Measurements from ENCODE around the gene COMMD4. TPM values are rescaled to one million over a fixed set of nuclear protein-coding genes. Genes with fewer than 3 reads are reported as not detected.

Gene COMMD4
- total and polyA plus RNA-seq, 2 donors from 2014 or later: 67.6 to 162 TPM

DNA sequence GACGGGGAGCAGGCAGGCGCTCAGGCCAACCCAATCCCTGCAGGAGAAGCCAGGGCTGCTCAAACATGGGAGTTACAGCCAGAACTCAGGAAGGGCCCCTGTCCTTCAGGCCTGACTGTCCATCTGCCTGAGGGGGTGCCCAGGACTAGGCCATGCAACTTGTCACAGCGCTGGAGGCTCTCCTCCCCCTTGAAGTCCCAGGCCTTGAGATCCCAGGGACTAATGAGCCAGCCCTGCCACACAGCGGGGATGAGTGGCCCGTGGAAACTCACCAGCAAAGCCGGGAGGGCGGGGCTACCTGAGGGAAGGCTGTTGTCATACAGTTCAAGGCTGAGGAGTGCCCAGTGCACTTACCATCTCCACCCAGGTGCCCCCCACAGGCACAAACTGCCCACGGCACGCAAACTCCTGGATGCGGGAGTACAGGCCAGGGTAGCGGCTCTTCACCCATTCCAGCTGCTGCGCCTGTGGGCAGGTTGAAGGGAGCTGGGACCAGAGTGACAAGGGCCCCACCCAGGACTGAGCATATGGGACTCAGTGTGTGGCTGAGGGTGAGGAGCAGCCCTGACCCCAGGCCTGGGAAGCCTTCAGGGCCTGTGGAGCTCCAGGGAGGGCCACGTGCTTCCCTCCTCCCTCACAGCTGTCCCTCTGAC is 26.3 kb downstream of the COMMD4 start:
- no peak for TF ChIP-seq CTCF (IDR thresholded peaks at IDR 0.05; ENCODE audit: borderline replicate concordance, extremely low read depth, insufficient read depth)
- Histone ChIP-seq H3K27ac (ENCODE audit: low read depth in 2 of 2, low read length in 2 of 2) (no peak overlapping the region), H3K9ac (ENCODE audit: low read length in 3 of 3) (no peak overlapping the region), H3K4me1 (ENCODE audit: control insufficient read depth in 2 of 3, insufficient read depth in 2 of 3, low read depth in 1 of 3, low read length in 3 of 3) (peaks cover 0 to 2% (median 0%) of the 10 kb centered on the region in 3 donors), H3K27me3 (ENCODE audit: control insufficient read depth, insufficient read depth, low read length) (no peaks in the 10 kb centered on the region), H3K36me3 (ENCODE audit: control insufficient read depth in 2 of 3, insufficient read depth in 3 of 3, low read length in 3 of 3) (peaks cover 4 to 46% (median 35%) of the 10 kb centered on the region in 3 donors), H3K9me3 (ENCODE audit: control insufficient read depth in 2 of 3, insufficient read depth in 1 of 3, low read length in 3 of 3) (no peaks in the 10 kb centered on the region), H3K4me3 (ENCODE audit: low read length in 3 of 3) (no peak overlapping the region)
- peak in 1 of 5 donors; percentile 62 for DNase-seq
- no peak for FAIRE-seq
- intact Hi-C loops (cut with DNase I): no loop called here

DNA sequence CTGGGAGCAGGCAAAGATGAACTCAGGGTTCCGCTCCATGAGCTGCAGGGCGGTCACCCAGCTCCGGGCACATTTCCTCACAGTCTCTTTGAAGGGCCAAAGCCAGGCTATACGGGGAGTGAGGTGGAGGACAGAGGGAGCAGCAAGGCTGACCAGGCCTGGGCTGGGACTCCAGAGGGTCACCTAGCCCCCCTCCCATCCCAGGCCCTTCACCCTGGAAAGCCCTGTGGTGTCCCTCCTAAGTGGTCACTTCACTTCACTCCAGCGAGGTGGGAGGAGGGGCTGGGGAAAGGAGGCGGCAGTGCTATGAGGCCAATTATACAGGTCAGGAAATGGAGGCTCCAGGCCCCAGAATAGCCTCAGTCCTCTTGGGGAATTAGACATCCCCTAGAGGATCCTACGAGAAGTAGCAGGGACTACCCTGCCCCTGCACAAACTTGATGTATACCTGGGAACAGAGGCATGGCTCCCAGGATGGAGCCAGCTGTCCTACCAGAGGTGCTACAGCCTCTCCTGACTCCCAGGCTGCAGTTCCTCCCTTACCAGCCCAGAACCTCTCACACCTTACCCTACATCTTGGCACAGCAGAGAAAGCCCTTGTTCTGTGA is 26.9 kb downstream of the COMMD4 start:
- intact Hi-C loops (cut with DNase I): no loop called here
- Histone ChIP-seq H3K9me3 (ENCODE audit: control insufficient read depth in 2 of 3, insufficient read depth in 1 of 3, low read length in 3 of 3) (no peaks in the 10 kb centered on the region), H3K36me3 (ENCODE audit: control insufficient read depth in 2 of 3, insufficient read depth in 3 of 3, low read length in 3 of 3) (peaks cover 4 to 50% (median 35%) of the 10 kb centered on the region in 3 donors), H3K4me1 (ENCODE audit: control insufficient read depth in 2 of 3, insufficient read depth in 2 of 3, low read depth in 1 of 3, low read length in 3 of 3) (peaks cover 0 to 8% (median 5%) of the 10 kb centered on the region in 3 donors), H3K9ac (ENCODE audit: low read length in 3 of 3) (no peak overlapping the region), H3K27ac (ENCODE audit: low read depth in 2 of 2, low read length in 2 of 2) (no peak overlapping the region), H3K27me3 (ENCODE audit: control insufficient read depth, insufficient read depth, low read length) (no peaks in the 10 kb centered on the region), H3K4me3 (ENCODE audit: low read length in 3 of 3) (no peak overlapping the region)
- TF ChIP-seq CTCF (IDR thresholded peaks at IDR 0.05; ENCODE audit: borderline replicate concordance, extremely low read depth, insufficient read depth): no peak
- DNase-seq (peak in 1 of 5 donors; percentile 38), FAIRE-seq (no peak)

DNA sequence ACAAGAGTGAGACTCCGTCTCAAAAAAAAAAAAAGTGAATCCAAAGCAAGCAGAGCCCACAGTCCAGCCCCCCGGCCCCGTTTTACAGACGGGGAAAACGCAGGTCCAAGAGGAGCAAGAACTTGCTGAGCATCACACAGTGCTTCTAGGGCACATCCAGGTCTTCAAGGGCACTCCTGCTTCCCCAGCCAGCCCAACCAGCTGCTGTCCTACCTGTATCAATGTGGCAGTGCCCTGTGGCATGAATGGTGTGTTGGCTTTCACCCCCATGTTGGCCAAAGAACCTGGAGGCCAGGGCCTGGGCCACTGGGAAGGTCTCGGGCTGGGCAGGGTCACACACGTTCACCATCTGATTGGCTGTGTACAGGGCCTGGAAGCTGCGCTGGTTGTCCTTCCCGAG is 27.9 kb downstream of the COMMD4 start:
- no peaks in the 10 kb centered on the region for H3K27me3 ChIP-seq (ENCODE audit: control insufficient read depth, insufficient read depth, low read length)
- no peak overlapping the region for H3K9ac ChIP-seq (ENCODE audit: low read length in 3 of 3)
- peaks cover 0 to 8% (median 7%) of the 10 kb centered on the region in 3 donors for H3K4me1 ChIP-seq (ENCODE audit: control insufficient read depth in 2 of 3, insufficient read depth in 2 of 3, low read depth in 1 of 3, low read length in 3 of 3)
- H3K27ac ChIP-seq (ENCODE audit: low read depth in 2 of 2, low read length in 2 of 2): no peak overlapping the region
- no peak overlapping the region for H3K4me3 ChIP-seq (ENCODE audit: low read length in 3 of 3)
- intact Hi-C loops (cut with DNase I): no loop called here
- TF ChIP-seq CTCF (IDR thresholded peaks at IDR 0.05; ENCODE audit: borderline replicate concordance, extremely low read depth, insufficient read depth): no peak
- DNase-seq (no peak), FAIRE-seq (no peak)
- no peaks in the 10 kb centered on the region for H3K9me3 ChIP-seq (ENCODE audit: control insufficient read depth in 2 of 3, insufficient read depth in 1 of 3, low read length in 3 of 3)
- H3K36me3 ChIP-seq (ENCODE audit: control insufficient read depth in 2 of 3, insufficient read depth in 3 of 3, low read length in 3 of 3): peaks cover 4 to 50% (median 29%) of the 10 kb centered on the region in 3 donors
